HepG2 (cell line): ENCODE measurements around the gene TAF8. TPM values are rescaled to one million over a fixed set of nuclear protein-coding genes. Genes with fewer than 3 reads are reported as not detected.

Experiments used
- ATAC-seq: fragments of 200-7000 bp; cut with Tn5 transposase; 3 replicates; pipeline ENCODE4 v1.9.1; 2020; ENCODE audit warnings: mild to moderate bottlenecking, moderate library complexity
- BruUV-seq: library from RNA; stranded (reverse); fragments of 400-500 nt; replicated peaks from 2 replicates; lab custom pipeline; 2021; lab: Mats Ljungman, UMichigan
- CTCF ChIA-PET: fragments of 300-600 bp; formaldehyde crosslinking; extraction: SDS; loops from one replicate; lab custom pipeline; 2021; ENCODE audit warnings: low total read pairs, inconsistent platforms, low intra/inter-chr PET ratio; lab: Yijun Ruan, JAX
- POLR2A ChIA-PET: fragments of 350-600 bp; sonication (Branson Sonifier 250); formaldehyde crosslinking; loops from one replicate; lab custom pipeline; 2020; ENCODE audit warnings: antibody characterized with exemption, inconsistent platforms; lab: Yijun Ruan, JAX
- DNase-seq: peaks from one replicate; pipeline ENCODE4 v3.0.0-alpha.2; 2015; ENCODE audit warnings: low spot score
- FAIRE-seq: peaks from 3 replicates; lab custom pipeline; 2011; peaks lifted over from hg19 to GRCh38; lab: Jason Lieb, UNC
- H2AFZ ChIP-seq: one replicate; pipeline ENCODE4 v1.6.1; 2011; ENCODE audit warnings: low read length, inconsistent platforms
- H3K27ac ChIP-seq: fragments of 300-600 bp; 3 replicates; pipeline ENCODE4 v1.8.0; 2011; ENCODE audit warnings: mixed run types, mild to moderate bottlenecking, mixed read lengths, low read length, inconsistent platforms; ENCODE audit not compliant: insufficient read depth; ENCODE audit errors: extremely low read length
- H3K27me3 ChIP-seq, 2 experiments: fragments of 200-600 bp in 1 of 2; 2 replicates in 1 of 2; 3 replicates in 1 of 2; pipeline versions ENCODE4 v1.6.0 to v1.8.0; 2011; ENCODE audit warnings: low read length in 2 of 2, mild to moderate bottlenecking in 2 of 2, moderate library complexity in 2 of 2, inconsistent platforms in 1 of 2; ENCODE audit not compliant: insufficient read depth in 2 of 2, control insufficient read depth in 1 of 2
- H3K36me3 ChIP-seq, 2 experiments: fragments of 200-600 bp in 1 of 2; replicated peaks in 1 of 2; 2 replicates in 1 of 2; 3 replicates in 1 of 2; pipeline versions ENCODE4 v1.5.1 to v1.8.0; 2011; ENCODE audit warnings: low read length in 2 of 2, inconsistent platforms in 1 of 2; ENCODE audit not compliant: insufficient read depth in 2 of 2, control insufficient read depth in 1 of 2
- H3K4me1 ChIP-seq: 2 replicates; pipeline ENCODE4 v1.5.1; 2012; ENCODE audit warnings: low read length, inconsistent platforms; ENCODE audit not compliant: insufficient read depth
- H3K4me2 ChIP-seq: 2 replicates; pipeline ENCODE4 v1.6.0; 2011; ENCODE audit warnings: low read depth, low read length, inconsistent platforms
- H3K4me3 ChIP-seq, 3 experiments: fragments of 200-600 bp in 1 of 3; sonication (generic), shearing (Covaris generic) in 1 of 3; replicated peaks in 1 of 3; 2 replicates each; pipeline ENCODE4 v1.5.1; 2011 to 2016; ENCODE audit warnings: low read length in 3 of 3, inconsistent platforms in 2 of 3, low read depth in 2 of 3, mild to moderate bottlenecking in 2 of 3, control low read depth in 1 of 3, mixed read lengths in 1 of 3; ENCODE audit not compliant: insufficient read depth in 1 of 3
- H3K79me2 ChIP-seq: one replicate; pipeline ENCODE4 v1.6.1; 2011; ENCODE audit warnings: low read length, inconsistent platforms; ENCODE audit not compliant: insufficient read depth
- H3K9ac ChIP-seq: 2 replicates; pipeline ENCODE4 v1.6.0; 2011; ENCODE audit warnings: mild to moderate bottlenecking, low read depth, low read length, inconsistent platforms; ENCODE audit not compliant: insufficient read depth
- H3K9me3 ChIP-seq: 2 replicates; pipeline ENCODE4 v1.5.1; 2012; ENCODE audit warnings: mild to moderate bottlenecking, low read length
- H4K20me1 ChIP-seq: 2 replicates; pipeline ENCODE4 v1.6.0; 2011; ENCODE audit warnings: inconsistent platforms, mild to moderate bottlenecking, low read length, moderate library complexity; ENCODE audit not compliant: insufficient read depth
- ARNTL ChIP-seq: sonication (generic); formaldehyde crosslinking; IDR thresholded peaks from 2 replicates; pipeline ENCODE4 v1.4.0; 2020; ENCODE audit warnings: mild to moderate bottlenecking, missing genetic modification reagents
- ASH2L ChIP-seq: fragments of 300-600, 200-600 bp; sonication (generic); IDR thresholded peaks from 2 replicates; pipeline ENCODE4 v1.7.0; 2017; ENCODE audit warnings: low read depth, mild to moderate bottlenecking, moderate library complexity, mixed read lengths, low read length; ENCODE audit not compliant: insufficient read length
- FOXK2 ChIP-seq: fragments of 450-650 bp; IDR thresholded peaks from 2 replicates; pipeline ENCODE4 v1.6.1; 2016
- GATAD1 ChIP-seq: IDR thresholded peaks from 2 replicates; pipeline ENCODE4 v1.6.1; 2016; ENCODE audit warnings: missing genetic modification reagents, missing compliant biosample characterization
- GPBP1L1 ChIP-seq: sonication (generic); formaldehyde crosslinking; IDR thresholded peaks from 2 replicates; pipeline ENCODE4 v1.5.0; 2020; ENCODE audit warnings: mild to moderate bottlenecking, missing genetic modification reagents
- HDAC1 ChIP-seq: sonication (generic); formaldehyde crosslinking; IDR thresholded peaks from 2 replicates; pipeline ENCODE4 v1.5.1; 2020; ENCODE audit warnings: mild to moderate bottlenecking, missing genetic modification reagents
- IRF9 ChIP-seq: sonication (generic); formaldehyde crosslinking; IDR thresholded peaks from 2 replicates; pipeline ENCODE4 v1.8.0; 2022; ENCODE audit warnings: missing genetic modification reagents, mild to moderate bottlenecking, borderline replicate concordance
- ISL2 ChIP-seq: sonication (generic); formaldehyde crosslinking; IDR thresholded peaks from 2 replicates; pipeline ENCODE4 v1.5.0; 2020; ENCODE audit warnings: missing genetic modification reagents
- LBX2 ChIP-seq: sonication (generic); formaldehyde crosslinking; IDR thresholded peaks from 2 replicates; pipeline ENCODE4 v1.5.0; 2020; ENCODE audit warnings: missing genetic modification reagents, mild to moderate bottlenecking, borderline replicate concordance
- MIER2 ChIP-seq: IDR thresholded peaks from 2 replicates; pipeline ENCODE4 v1.6.1; 2016; ENCODE audit warnings: missing biosample characterization, missing genetic modification reagents
- NFYC ChIP-seq: IDR thresholded peaks from 2 replicates; pipeline ENCODE4 v1.6.1; 2016; ENCODE audit warnings: missing genetic modification reagents, missing compliant biosample characterization
- PHF21A ChIP-seq: sonication (generic); formaldehyde crosslinking; IDR thresholded peaks from 2 replicates; pipeline ENCODE4 v1.5.0; 2020; ENCODE audit warnings: mild to moderate bottlenecking, missing genetic modification reagents
- STAT6 ChIP-seq: sonication (generic); formaldehyde crosslinking; IDR thresholded peaks from 2 replicates; pipeline ENCODE4 v1.4.0; 2020; ENCODE audit warnings: missing genetic modification reagents, mild to moderate bottlenecking, borderline replicate concordance
- ZFP41 ChIP-seq: sonication (generic); formaldehyde crosslinking; IDR thresholded peaks from 2 replicates; pipeline ENCODE4 v1.4.0; 2020; ENCODE audit warnings: mild to moderate bottlenecking, missing genetic modification reagents, borderline replicate concordance
- ZNF614 ChIP-seq: IDR thresholded peaks from 2 replicates; pipeline ENCODE4 v1.6.1; 2018; ENCODE audit warnings: missing biosample characterization, missing genetic modification reagents, inconsistent platforms, borderline replicate concordance
- ZNF724P ChIP-seq: sonication (generic); formaldehyde crosslinking; IDR thresholded peaks from 2 replicates; pipeline ENCODE4 v1.8.0; 2022; ENCODE audit warnings: missing genetic modification reagents, borderline replicate concordance
- WGBS: methylation state at CpG from one replicate; pipeline ENCODE4 v1.1.6; 2017; ENCODE audit warnings: low lambda C conversion rate; 5-methylcytosine and 5-hydroxymethylcytosine counted together
- in situ Hi-C: cut with HindIII; loops from 2 replicates; pipeline ENCODE4 v1.10.0; 2017; ENCODE audit warnings: low pct_unique_long_range_greater_than_20kb; ENCODE audit not compliant: extremely low pct_ligation_motif_present
- intact Hi-C: fragments of 100-400 bp; cut with micrococcal nuclease; formaldehyde crosslinking; loops from one replicate; pipeline ENCODE4 v1.10.0; 2022; ENCODE audit not compliant: unreplicated experiment
- polyA plus RNA-seq, 8 experiments: library from polyadenylated mRNA; depleted of rRNA in 3 of 8; stranded (reverse) in 7 of 8; unstranded in 1 of 8; fragments of >200 nt; fragmentation: Illumina TruSeq in 4 of 8; extraction: Trizol in 4 of 8; gene quantifications; 2 replicates each; pipeline versions ENCODE4 v1.2.1 to v1.2.3, GENCODE V29; 2011 to 2016; ENCODE audit warnings: low read depth in 4 of 8, missing spikeins in 1 of 8, mixed read lengths in 1 of 8; ENCODE audit not compliant: insufficient read depth in 1 of 8
- total RNA-seq, 5 experiments: library from RNA; depleted of rRNA; stranded (reverse); fragments of >200 nt; fragmentation: Illumina TruSeq; extraction: Trizol; gene quantifications; 2 replicates each; pipeline ENCODE4 v1.2.3, GENCODE V29; 2016; ENCODE audit warnings: low read depth in 1 of 5

TAF8 gene
- total and polyA plus RNA-seq, 2 of the 13 experiments (the other 11 are each of a cell fraction or from before 2014, with no cell fraction given) = 25.2 to 25.8 TPM

DNA sequence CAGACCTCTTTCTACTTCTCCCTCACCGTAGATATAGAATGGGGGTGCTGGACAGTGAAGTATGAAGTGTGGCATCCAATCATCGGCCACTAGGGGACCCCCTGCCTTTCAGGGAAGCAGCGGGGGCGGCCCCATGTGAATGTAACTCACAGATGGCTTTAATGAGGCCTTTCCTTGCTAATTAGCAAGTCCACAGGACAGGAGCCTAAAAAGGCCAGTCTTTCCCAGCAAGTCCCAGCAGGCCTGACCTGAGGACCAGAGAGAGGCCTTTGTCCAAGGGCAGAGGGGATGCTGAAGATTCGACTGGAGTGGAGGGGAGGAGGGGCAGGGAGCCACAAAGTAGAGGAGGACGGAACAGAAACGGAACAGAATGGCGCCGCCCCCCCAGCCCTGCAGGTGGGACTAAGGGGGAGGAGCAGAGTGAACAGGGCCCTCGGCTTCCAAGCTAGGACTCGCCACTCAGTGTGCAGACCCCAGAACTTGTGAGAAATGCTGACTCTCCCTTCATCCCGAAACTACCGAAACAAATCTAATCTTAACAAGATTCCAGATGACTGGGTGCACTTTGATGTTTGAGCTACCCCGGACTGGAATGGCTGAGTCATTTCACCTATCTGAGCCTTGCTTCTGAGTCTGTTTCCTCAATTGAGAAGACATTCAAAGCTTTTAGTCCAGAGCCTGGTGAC lies 86.3 kb downstream of the TAF8 start:
- H3K36me3 ChIP-seq = no peaks in the 10 kb centered on the region
- ATAC-seq (peak; percentile 59), FAIRE-seq (peak; percentile 54), DNase-seq (peak; percentile 61)
- H3K9ac ChIP-seq = peak overlapping the region; percentile 45
- intact Hi-C loops = loop anchor here (1.0 to 2.0 kb wide), 3 partner anchors 18 to 40 kb away; no protein-coding TSS in a partner anchor
- H3K27me3 ChIP-seq = no peaks in the 10 kb centered on the region; a peak in 1 of 5 replicates
- peak overlapping the region; percentile 56 for H2AFZ ChIP-seq
- 4% methylated on average over 14 of the region's 14 CpGs for WGBS
- ChIA-PET CTCF (interaction anchor here (1.1 to 2.5 kb wide), 2 partner anchors 30 to 61 kb away, joined by 3 to 13 read pairs; no protein-coding TSS in a partner anchor), POLR2A (interaction anchor here (0.8 to 4.1 kb wide), 20 partner anchors 9 to 743 kb away, joined by 3 to 34 read pairs (median 4); partner anchors contain the start of genes RPL7L1 and TAF8)
- H3K4me3 ChIP-seq = peak overlapping the region; percentile 24 to 64 (median 52)
- H3K79me2 ChIP-seq = no peaks in the 10 kb centered on the region
- no peaks in the 10 kb centered on the region for H3K9me3 ChIP-seq
- BruUV-seq = no TSS peak
- in situ Hi-C loops = no loop called here
- peak overlapping the region; percentile 91 for H3K4me2 ChIP-seq
- H4K20me1 ChIP-seq = no peaks in the 10 kb centered on the region
- peaks cover 75% of the 10 kb centered on the region for H3K4me1 ChIP-seq
- peak overlapping the region; percentile 60 for H3K27ac ChIP-seq
- TF ChIP-seq ISL2 (CRISPR knock-in tag) (no peak), LBX2 (CRISPR knock-in tag) (no peak), STAT6 (CRISPR knock-in tag) (no peak), ASH2L (peak; percentile 52), ARNTL (CRISPR knock-in tag) (0 out of 2 replicates have a peak, but pooled peaks have one; percentile 16), FOXK2 (no peak), HDAC1 (0 out of 2 replicates have a peak, but pooled peaks have one; percentile 16), PHF21A (CRISPR knock-in tag) (peak; percentile 70; the same call in 1 of the 2 replicates), NFYC (CRISPR knock-in tag) (no peak), IRF9 (CRISPR knock-in tag) (no peak), GPBP1L1 (CRISPR knock-in tag) (no peak), ZFP41 (CRISPR knock-in tag) (no peak), ZNF614 (CRISPR knock-in tag) (peak; percentile 15; the same call in 1 of the 2 replicates), GATAD1 (CRISPR knock-in tag) (0 out of 2 replicates have a peak, but pooled peaks have one; percentile 7), ZNF724P (CRISPR knock-in tag) (no peak), MIER2 (CRISPR knock-in tag) (no peak)
